Motor neuron (in vitro differentiated cells): ENCODE results near the gene HRK. TPM values are rescaled to one million over a fixed set of nuclear protein-coding genes. Genes with fewer than 3 reads are reported as not detected.
"Not testable (repeated sequence)": the region's sequence is repeated elsewhere in the genome, so short reads cannot be mapped to it uniquely, and the experiment has no call there.

Experiments used
- ATAC-seq, 8 experiments: fragments of 200-7000 bp; cut with Tn5 transposase; replicated peaks in 6 of 8; 2 replicates each; pipeline ENCODE4 v1.8.0; 2021; ENCODE audit warnings: mild to moderate bottlenecking in 8 of 8, moderate library complexity in 8 of 8
- H3K27ac ChIP-seq, 2 donors: fragments of 250-450 bp; sonication (Bioruptor Pico); 2 replicates each; pipeline ENCODE4 v1.9.0; 2021; ENCODE audit warnings: antibody characterized with exemption in 2 of 2, mild to moderate bottlenecking in 2 of 2, moderate library complexity in 1 of 2
- H3K4me1 ChIP-seq, 2 donors: fragments of 250-450 bp; sonication (Bioruptor Pico); replicated peaks in 1 of 2; 2 replicates each; pipeline ENCODE4 v1.6.1; 2021; ENCODE audit warnings: antibody characterized with exemption in 2 of 2, mild to moderate bottlenecking in 2 of 2, moderate library complexity in 1 of 2
- H3K4me3 ChIP-seq, 5 donors: fragments of 250-450 bp; sonication (Bioruptor Pico); 2 replicates each; pipeline ENCODE4 v1.9.0; 2021; ENCODE audit warnings: antibody characterized with exemption in 5 of 5, mild to moderate bottlenecking in 5 of 5, moderate library complexity in 4 of 5
- WGBS, 10 experiments: fragments of 450-650 bp; shearing (Covaris generic); methylation state at CpG; one replicate each; pipeline ENCODE4 v1.0.0; 2022; 5-methylcytosine and 5-hydroxymethylcytosine counted together
- in situ Hi-C, 9 experiments: fragments of 400-800 bp; cut with MboI; loops; one replicate each; pipeline ENCODE4 v1.15.0; 2021; ENCODE audit warnings: low sequenced_read_pairs in 9 of 9, low pct_unique_long_range_greater_than_20kb in 2 of 9; ENCODE audit not compliant: unreplicated experiment in 9 of 9
- total RNA-seq, 8 experiments: library from RNA; unstranded; fragments of 300-600 nt; gene quantifications; 2 replicates each; pipeline versions ENCODE4 v1.2.3 to v1.2.4, GENCODE V29; 2022

Gene HRK
- total RNA-seq, 8 experiments from 2014 or later = 0.13 to 9.7 (median 4.4) TPM

- no peak for ATAC-seq
- in situ Hi-C loops = no loop called here
- H3K27ac ChIP-seq = no peak overlapping the region
- H3K4me3 ChIP-seq = no peak overlapping the region
- 27 to 100% (median 74%) methylated on average over 1 to 4 of the region's 4 CpGs; no CpG with 5 or more reads in 2 of the 10 experiments for WGBS, 10 experiments
- H3K4me1 ChIP-seq = no peaks in the 10 kb centered on the region
These were observed 53.8 kb downstream of the HRK start for GRCh38 chr12:116827432-116827831.

DNA sequence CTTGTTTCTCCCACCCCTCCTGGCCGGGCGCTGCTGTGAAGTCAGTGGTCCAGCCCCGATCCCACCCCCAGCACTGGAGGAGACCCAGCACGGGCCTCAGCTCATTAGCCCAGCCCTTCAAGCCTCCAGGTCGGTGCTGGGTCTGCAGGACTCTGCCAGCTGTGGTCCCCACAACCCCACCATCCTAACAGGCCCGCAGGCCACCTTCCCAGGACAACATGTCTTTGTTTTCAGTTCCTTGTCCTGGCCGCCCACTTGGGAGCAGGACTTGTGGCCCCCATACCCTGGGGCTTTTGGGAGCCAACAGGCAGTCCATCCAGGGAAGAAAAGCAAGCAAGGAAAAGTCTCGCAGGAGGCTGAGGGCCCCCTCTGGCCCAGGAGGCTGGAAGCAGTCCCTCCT is 60.0 kb downstream of the HRK start:
- peaks cover 7 to 17% of the 10 kb centered on the region in 2 donors for H3K4me1 ChIP-seq
- H3K4me3 ChIP-seq = no peak overlapping the region
- H3K27ac ChIP-seq = no peak overlapping the region
- WGBS, 10 experiments = 40 to 100% (median 70%) methylated on average over 1 of the region's 8 CpGs; no CpG with 5 or more reads in 6 of the 10 experiments
- in situ Hi-C loops = no loop called here
- no peak for ATAC-seq

DNA sequence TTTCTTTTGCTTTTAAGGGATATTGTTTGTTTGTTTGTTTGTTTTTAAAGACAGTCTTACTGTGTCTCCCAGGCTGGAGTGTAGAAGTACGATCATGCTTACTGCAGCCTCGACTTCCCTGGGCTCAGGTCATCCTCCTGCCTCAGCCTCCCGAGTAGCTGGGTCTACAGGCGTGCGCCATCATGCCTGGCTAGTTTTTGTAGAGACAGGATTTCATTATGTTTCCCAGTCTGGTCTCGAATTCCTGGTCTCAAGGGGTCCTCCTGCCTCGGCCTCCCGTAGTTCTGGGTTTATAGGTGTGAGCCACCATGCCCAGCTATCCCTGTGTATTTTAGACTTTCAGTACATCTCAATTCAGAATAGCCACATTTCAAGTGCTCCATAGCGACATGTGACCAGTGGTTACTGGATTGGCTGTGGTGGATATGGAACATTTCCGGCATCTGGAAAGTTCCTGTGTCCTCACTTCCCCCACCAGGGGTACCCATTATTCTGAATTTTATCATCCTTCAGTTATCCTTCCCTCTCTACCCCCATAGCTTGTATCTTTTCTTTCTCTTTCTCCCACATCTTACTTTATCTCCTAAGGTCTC is 61.1 kb downstream of the HRK start:
- H3K4me3 ChIP-seq = no peak overlapping the region
- no peak overlapping the region for H3K27ac ChIP-seq
- peaks cover 7 to 17% of the 10 kb centered on the region in 2 donors for H3K4me1 ChIP-seq
- 59 to 100% (median 91%) methylated on average over 3 to 6 of the region's 10 CpGs for WGBS, 10 experiments
- no peak for ATAC-seq
- in situ Hi-C loops = no loop called here

DNA sequence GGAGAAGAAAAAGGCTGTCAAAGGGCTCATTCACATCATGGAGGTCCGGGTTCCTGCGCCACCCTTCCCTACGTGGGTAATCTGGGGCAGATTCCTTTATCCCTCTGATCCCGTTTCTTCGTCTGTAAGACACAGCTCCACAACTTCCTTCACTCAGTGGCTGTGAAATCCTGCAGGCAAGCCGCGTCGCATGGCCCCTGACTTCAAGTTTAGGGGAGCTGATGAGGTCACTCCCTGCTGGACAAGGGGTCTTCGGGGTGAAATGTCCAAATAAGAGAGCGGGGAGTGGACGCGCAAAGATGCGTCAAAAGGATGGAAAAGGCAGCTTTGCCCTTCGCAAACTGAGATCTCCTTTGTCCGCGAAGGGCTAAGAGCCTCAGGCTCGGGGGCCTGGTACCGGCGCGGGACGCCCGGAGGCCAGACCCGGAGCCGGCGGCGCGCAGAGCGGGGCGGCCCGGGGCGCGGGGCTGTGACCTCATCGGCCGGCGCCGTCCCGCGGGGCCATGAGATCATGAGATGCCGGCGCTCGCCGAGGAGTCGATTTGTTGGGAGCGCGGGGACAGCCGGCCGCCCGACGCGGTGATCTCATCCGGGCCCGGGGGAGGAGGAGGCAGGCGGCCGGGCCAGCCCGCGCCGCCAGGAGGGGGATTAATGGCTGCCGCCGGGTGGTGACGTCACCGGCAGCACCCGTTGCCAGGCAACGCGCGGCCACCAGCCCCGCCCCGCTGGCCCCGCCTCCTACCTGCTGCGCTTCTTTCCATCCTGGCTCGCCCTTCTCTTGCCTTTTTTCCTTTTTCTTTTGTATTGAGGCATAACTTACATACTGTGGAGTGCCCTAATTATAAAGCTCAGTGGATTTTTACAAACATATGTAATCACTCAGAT is 62.1 kb downstream of the HRK start:
- peak overlapping the region; percentile 86 to 97 for H3K27ac ChIP-seq
- 0 to 10% (median 0%) methylated on average over 1 to 21 of the region's 70 CpGs for WGBS, 10 experiments
- in situ Hi-C loops = no loop called here
- peak overlapping the region; percentile 38 to 78 (median 59) for H3K4me3 ChIP-seq
- H3K4me1 ChIP-seq = peaks cover 7 to 17% of the 10 kb centered on the region in 2 donors
- peak; percentile 95 to 99 (median 98) for ATAC-seq

DNA sequence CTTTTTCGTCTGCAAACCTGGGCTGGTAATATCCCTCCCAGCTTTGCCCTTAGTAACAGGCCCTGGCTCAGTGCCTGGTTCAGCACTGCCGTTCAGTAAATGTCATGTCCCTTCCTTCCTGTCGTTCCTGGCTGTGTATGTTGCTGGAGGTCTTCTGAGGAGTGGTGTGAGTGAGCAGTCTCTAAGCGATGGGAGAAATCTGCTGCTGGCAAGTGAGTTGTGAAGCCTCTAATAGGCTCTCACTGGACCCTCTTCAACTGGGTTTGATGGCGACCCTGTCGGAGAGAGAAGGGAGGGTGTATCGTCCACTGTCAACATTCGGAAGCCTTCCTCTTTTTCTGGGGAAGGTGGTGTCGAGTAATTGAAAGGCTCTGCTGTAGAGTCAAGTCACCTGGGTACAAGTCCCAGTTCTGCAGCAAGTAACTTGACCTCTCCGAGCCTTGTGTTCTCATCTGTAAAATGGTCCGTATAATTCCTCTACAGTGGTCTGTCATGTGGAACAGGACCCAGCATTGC is 62.8 kb downstream of the HRK start:
- ATAC-seq = peak in 1 of 8 experiments; percentile 15
- H3K4me3 ChIP-seq = peak overlapping the region; percentile 38 to 78 (median 59)
- peak overlapping the region; percentile 86 to 97 for H3K27ac ChIP-seq
- in situ Hi-C loops = no loop called here
- peaks cover 7 to 17% of the 10 kb centered on the region in 2 donors for H3K4me1 ChIP-seq
- 27 to 75% (median 45%) methylated on average over 1 to 7 of the region's 11 CpGs for WGBS, 10 experiments

DNA sequence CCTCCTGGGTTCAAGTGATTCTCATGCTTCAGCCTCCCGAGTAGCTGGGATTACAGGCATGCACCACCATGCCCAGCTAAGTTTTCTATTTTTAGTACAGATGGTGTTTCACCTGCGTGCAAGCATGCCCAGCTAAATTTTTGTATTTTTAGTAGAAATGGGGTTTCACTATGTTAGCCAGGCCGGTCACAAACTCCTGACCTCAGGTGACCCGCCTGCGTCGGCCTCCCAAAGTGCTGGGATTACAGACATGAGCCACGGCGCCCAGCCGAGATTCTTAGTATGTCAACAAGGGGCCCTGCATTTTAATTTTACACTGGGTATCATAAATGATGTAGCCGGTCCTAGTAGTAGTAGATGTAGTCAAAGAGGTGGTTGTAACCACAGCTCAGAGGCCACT is 66.5 kb downstream of the HRK start:
- in situ Hi-C loops, H3K27ac ChIP-seq, ATAC-seq, H3K4me3 ChIP-seq: not testable (repeated sequence)
- 71 to 100% (median 95%) methylated on average over 1 to 9 of the region's 10 CpGs; no CpG with 5 or more reads in 3 of the 10 experiments for whole genome bisulfite sequencing, 10 experiments
- peaks cover 7 to 15% of the 10 kb centered on the region in 2 donors for H3K4me1 ChIP-seq

- no peak overlapping the region for H3K4me3 ChIP-seq
- in situ Hi-C loops = no loop called here
- H3K27ac ChIP-seq = no peak overlapping the region
- peaks cover 9 to 12% of the 10 kb centered on the region in 2 donors for H3K4me1 ChIP-seq
- 75 to 100% (median 95%) methylated on average over 1 to 6 of the region's 7 CpGs for WGBS, 10 experiments
- ATAC-seq = no peak
These were observed 67.8 kb downstream of the HRK start for GRCh38 chr12:116813271-116814041.

DNA sequence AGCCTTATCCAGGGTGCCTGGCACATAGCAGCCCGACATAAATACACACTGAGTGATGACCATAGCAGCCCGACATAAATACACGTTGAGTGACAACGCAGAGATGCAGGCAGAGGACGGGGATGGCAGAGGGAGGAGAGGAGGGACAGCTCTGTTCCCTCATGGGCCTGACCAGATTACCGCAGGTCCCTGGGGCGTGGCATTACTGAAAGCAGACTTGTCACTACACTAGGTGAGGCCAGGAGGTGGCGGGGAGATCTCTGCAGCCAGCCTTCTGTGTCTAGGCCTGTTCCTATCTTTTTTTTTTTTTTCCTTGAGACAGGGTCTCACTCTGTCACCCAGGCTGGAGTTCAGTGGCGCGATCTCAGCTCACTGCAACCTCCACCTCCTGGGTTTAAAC is 69.0 kb downstream of the HRK start:
- ATAC-seq = no peak
- Histone ChIP-seq H3K27ac (no peak overlapping the region), H3K4me1 (peaks cover 4 to 6% of the 10 kb centered on the region in 2 donors), H3K4me3 (no peak overlapping the region)
- in situ Hi-C loops = no loop called here
- 43 to 100% (median 86%) methylated on average over 1 to 10 of the region's 10 CpGs; no CpG with 5 or more reads in 6 of the 10 experiments for WGBS, 10 experiments

DNA sequence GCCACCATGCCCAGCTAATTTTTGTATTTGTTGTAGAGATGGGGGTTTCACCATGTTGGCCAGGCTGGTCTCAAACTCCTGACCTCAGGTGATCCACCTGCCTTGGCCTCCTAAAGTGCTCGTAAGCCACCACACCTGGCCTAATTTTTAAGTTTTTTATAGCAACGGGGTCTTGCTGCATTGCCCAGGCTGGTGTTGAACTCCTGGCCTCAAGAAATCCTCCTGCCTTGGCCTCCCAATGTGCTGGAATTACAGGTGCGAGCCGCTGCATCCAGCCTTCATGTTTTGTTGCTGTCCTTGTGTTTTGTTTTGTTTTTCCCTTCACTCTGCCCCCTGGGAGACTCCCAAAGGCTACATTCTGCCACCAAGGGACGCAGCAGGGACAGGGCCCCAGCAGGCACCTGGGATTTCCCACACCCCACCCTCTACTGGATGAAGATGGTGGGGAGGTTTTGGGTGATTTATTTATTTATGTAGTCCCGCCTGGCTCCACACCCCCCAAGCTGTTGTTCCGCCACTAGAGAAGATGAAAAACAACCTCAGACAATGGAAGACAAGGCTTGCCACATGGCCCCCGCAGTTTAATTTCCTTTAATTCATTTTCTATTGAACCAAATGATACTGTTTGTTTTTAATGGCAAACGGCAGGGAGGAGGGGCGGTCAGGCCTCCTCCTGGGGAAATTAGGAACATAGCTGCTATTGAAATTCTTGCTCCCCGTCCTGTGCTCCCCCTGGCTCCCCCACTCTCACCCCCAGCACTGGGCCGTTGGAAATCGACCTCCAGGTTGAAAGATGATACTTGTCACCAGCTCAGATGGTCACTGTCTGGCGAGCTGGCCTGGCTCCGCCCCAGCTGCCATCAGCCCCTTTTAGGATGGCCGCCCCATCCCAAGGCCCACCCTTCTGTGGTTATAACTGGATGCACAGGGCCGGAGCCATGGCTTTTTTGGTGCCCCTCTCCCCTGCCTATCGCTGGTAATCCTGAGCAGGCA is 72.8 kb downstream of the HRK start:
- in situ Hi-C loops = no loop called here
- WGBS, 10 experiments = 30 to 100% (median 56%) methylated on average over 1 to 4 of the region's 18 CpGs; no CpG with 5 or more reads in 2 of the 10 experiments

DNA sequence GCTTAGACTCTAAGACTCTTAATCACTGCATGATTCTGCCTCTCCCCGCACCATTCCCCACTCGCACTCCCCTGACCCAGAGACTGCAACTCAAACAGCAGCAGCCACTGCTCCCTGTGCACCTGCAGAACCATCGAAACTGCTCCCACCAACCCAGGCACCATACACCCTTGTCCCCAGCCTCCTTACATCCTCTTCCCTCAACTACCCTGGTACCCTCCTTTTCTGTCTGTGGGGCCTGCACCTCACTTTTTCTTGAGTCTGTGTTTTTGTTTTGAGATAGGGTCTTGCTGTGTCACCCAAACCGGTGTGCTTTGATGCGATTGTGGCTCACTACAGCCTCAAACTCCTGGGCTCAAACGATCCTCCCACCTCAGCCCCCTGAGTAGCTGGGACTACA is 73.7 kb downstream of the HRK start:
- 65 to 100% (median 96%) methylated on average over 1 to 4 of the region's 6 CpGs; no CpG with 5 or more reads in 2 of the 10 experiments for WGBS, 10 experiments

More for the DNA sequence above, 72.8 kb downstream of the HRK start:
- Histone ChIP-seq H3K27ac (peak overlapping the region in 1 of 2 donors; percentile 24), H3K4me3 (no peak overlapping the region), H3K4me1 (peaks cover 4 to 6% of the 10 kb centered on the region in 2 donors)
- ATAC-seq = peak in 4 of 8 experiments; percentile 7 to 44 (median 34)

GRCh38 chr12:116806845-116807440 is 74.3 kb downstream of the HRK start:
- no peak for ATAC-seq
- H3K4me3 ChIP-seq = no peak overlapping the region
- WGBS, 10 experiments = 31 to 100% (median 87%) methylated on average over 1 to 10 of the region's 10 CpGs; no CpG with 5 or more reads in 1 of the 10 experiments
- in situ Hi-C loops = no loop called here
- H3K4me1 ChIP-seq = peaks cover 4 to 6% of the 10 kb centered on the region in 2 donors
- H3K27ac ChIP-seq = no peak overlapping the region

More for the DNA sequence above, 73.7 kb downstream of the HRK start:
- H3K4me3 ChIP-seq = no peak overlapping the region
- no peak for ATAC-seq
- peaks cover 4 to 6% of the 10 kb centered on the region in 2 donors for H3K4me1 ChIP-seq
- in situ Hi-C loops = no loop called here
- no peak overlapping the region for H3K27ac ChIP-seq
